Neural cell (in vitro differentiated cells): ENCODE data around the gene DYRK3. TPM values are rescaled to one million over a fixed set of nuclear protein-coding genes. Genes with fewer than 3 reads are reported as not detected.

Source experiments
- H2AFZ ChIP-seq: fragments of 200-600, 300-800 bp; sonication (generic), shearing (Covaris generic); 2 replicates; pipeline ENCODE4 v1.6.0; 2014; ENCODE audit warnings: low read depth, mild to moderate bottlenecking, antibody characterized with exemption, low read length, moderate library complexity
- H3F3A ChIP-seq: fragments of 200-600 bp; shearing (Covaris generic); 2 replicates; pipeline ENCODE4 v1.6.1; 2016; ENCODE audit warnings: mild to moderate bottlenecking, moderate library complexity, mixed read lengths, antibody characterized with exemption, low read length; ENCODE audit not compliant: insufficient read depth, poor library complexity, severe bottlenecking
- H3K27ac ChIP-seq: fragments of 200-600, 300-800 bp; sonication (generic), shearing (Covaris generic); 2 replicates; pipeline ENCODE4 v1.5.1; 2014; ENCODE audit warnings: mild to moderate bottlenecking, low read length, moderate library complexity
- H3K27me3 ChIP-seq: fragments of 300-800, 200-600 bp; sonication (generic), shearing (Covaris generic); 2 replicates; pipeline ENCODE4 v1.6.0; 2014; ENCODE audit warnings: mild to moderate bottlenecking, low read depth, low read length, moderate library complexity; ENCODE audit not compliant: insufficient read depth
- H3K36me3 ChIP-seq: fragments of 300-800, 200-600 bp; sonication (generic), shearing (Covaris generic); 2 replicates; pipeline ENCODE4 v1.5.1; 2014; ENCODE audit warnings: mild to moderate bottlenecking, antibody characterized with exemption, low read length, moderate library complexity; ENCODE audit not compliant: insufficient read depth
- H3K4me2 ChIP-seq: fragments of 300-800, 200-600 bp; sonication (generic), shearing (Covaris generic); 2 replicates; pipeline ENCODE4 v1.6.0; 2014; ENCODE audit warnings: mild to moderate bottlenecking, low read length
- H3K4me3 ChIP-seq: fragments of 300-800, 200-600 bp; sonication (generic), shearing (Covaris generic); 2 replicates; pipeline ENCODE4 v1.5.1; 2014; ENCODE audit warnings: mild to moderate bottlenecking, low read length, moderate library complexity
- H3K79me2 ChIP-seq: fragments of 200-600 bp; shearing (Covaris generic); replicated peaks from 2 replicates; pipeline ENCODE4 v1.6.0; 2014; ENCODE audit warnings: mild to moderate bottlenecking, low read length, moderate library complexity; ENCODE audit not compliant: insufficient read depth
- H3K9ac ChIP-seq: fragments of 300-800, 200-600 bp; sonication (generic), shearing (Covaris generic); 2 replicates; pipeline ENCODE4 v1.6.1; 2016; ENCODE audit warnings: mild to moderate bottlenecking, low read length, mixed read lengths
- H3K9me2 ChIP-seq: fragments of 200-600 bp; shearing (Covaris generic); 2 replicates; pipeline ENCODE4 v1.6.1; 2016; ENCODE audit warnings: mild to moderate bottlenecking, low read length, mixed read lengths; ENCODE audit not compliant: insufficient read depth
- H3K9me3 ChIP-seq: fragments of 200-600, 300-800 bp; sonication (generic), shearing (Covaris generic); 2 replicates; pipeline ENCODE4 v1.6.1; 2016; ENCODE audit warnings: mild to moderate bottlenecking, mixed run types, low read length, moderate library complexity, mixed read lengths
- H4K20me1 ChIP-seq: fragments of 200-600 bp; shearing (Covaris generic); 2 replicates; pipeline ENCODE4 v1.6.1; 2016; ENCODE audit warnings: mild to moderate bottlenecking, mixed run types; ENCODE audit not compliant: insufficient read depth
- CTCF ChIP-seq: fragments of 450-650 bp; IDR thresholded peaks from 2 replicates; pipeline ENCODE4 v1.5.1; 2014; ENCODE audit warnings: antibody characterized with exemption, mild to moderate bottlenecking, moderate library complexity; ENCODE audit not compliant: poor library complexity, severe bottlenecking
- EP300 ChIP-seq: fragments of 450-650 bp; conservative IDR thresholded peaks from 2 replicates; pipeline ENCODE4 v1.6.1; 2014; ENCODE audit warnings: antibody characterized with exemption, mild to moderate bottlenecking, moderate library complexity; ENCODE audit not compliant: poor library complexity, severe bottlenecking
- EZH2 ChIP-seq: fragments of 200-600, 300-800 bp; shearing (Covaris generic), sonication (generic); IDR thresholded peaks from 2 replicates; pipeline ENCODE4 v1.6.1; 2014; ENCODE audit warnings: antibody characterized with exemption, low read length, borderline replicate concordance, mild to moderate bottlenecking; ENCODE audit not compliant: insufficient read depth, poor library complexity, severe bottlenecking
- MXI1 ChIP-seq: fragments of 450-650 bp; conservative IDR thresholded peaks from 2 replicates; pipeline ENCODE4 v1.6.1; 2014; ENCODE audit warnings: antibody characterized with exemption, mild to moderate bottlenecking; ENCODE audit not compliant: poor library complexity, severe bottlenecking
- POLR2AphosphoS5 ChIP-seq: IDR thresholded peaks from 2 replicates; pipeline ENCODE4 v1.6.1; 2012
- RAD21 ChIP-seq: fragments of 450-650 bp; conservative IDR thresholded peaks from 2 replicates; pipeline ENCODE4 v1.6.1; 2014; ENCODE audit warnings: antibody characterized with exemption, mild to moderate bottlenecking, moderate library complexity
- SMC3 ChIP-seq: fragments of 450-650 bp; conservative IDR thresholded peaks from 2 replicates; pipeline ENCODE4 v1.6.1; 2014; ENCODE audit warnings: antibody characterized with exemption, mild to moderate bottlenecking, moderate library complexity; ENCODE audit not compliant: poor library complexity
- TAF1 ChIP-seq: IDR thresholded peaks from 2 replicates; pipeline ENCODE4 v1.6.1; 2012; ENCODE audit warnings: low read depth
- polyA plus RNA-seq: library from polyadenylated mRNA; depleted of rRNA; stranded (reverse); fragments of >200 nt; gene quantifications from 2 replicates; pipeline ENCODE4 v1.2.3, GENCODE V29; 2014
- TF ChIP-seq, protein P1 (sequence below): IDR thresholded peaks from 2 replicates; pipeline ENCODE4 v1.6.1; 2012; ENCODE audit warnings: borderline replicate concordance

Gene DYRK3
- polyA plus RNA-seq, 1 donor from 2014 or later = 7.5 TPM

DNA sequence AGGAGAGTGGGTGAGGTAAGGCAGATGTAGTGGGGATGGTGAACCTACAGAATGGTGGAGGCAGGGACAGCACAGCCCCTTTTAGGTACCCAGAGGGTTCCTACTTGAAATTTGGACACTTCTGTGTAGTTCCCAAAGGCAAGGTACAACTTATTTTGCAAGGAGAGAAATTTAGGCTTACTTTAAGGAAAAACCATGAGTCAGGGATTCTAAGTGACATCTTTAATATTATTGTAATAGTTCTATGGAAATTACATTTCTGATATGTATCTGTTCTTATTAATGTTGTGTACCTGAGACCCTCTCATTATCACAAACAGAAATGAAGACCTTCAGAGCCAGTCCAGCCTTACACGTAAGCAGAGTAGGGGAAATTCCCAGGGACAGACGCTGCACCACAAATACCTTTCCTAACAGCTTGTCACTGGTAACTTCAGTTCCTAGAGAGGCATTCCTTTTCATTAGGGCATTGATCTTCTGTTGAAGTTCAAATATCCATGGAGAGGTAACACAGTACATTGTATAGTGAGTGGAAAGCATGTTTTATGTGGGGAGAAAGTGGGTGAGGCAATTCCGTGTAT is 7.9 kb downstream of the DYRK3 start:
- Histone ChIP-seq H3K9ac (no peak overlapping the region), H3K4me3 (no peak overlapping the region), H3K27me3 (no peaks in the 10 kb centered on the region), H3F3A (no peaks in the 10 kb centered on the region), H3K9me3 (no peaks in the 10 kb centered on the region), H3K4me2 (no peak overlapping the region), H3K36me3 (no peaks in the 10 kb centered on the region), H2AFZ (no peak overlapping the region), H3K79me2 (no peaks in the 10 kb centered on the region), H3K9me2 (no peaks in the 10 kb centered on the region), H4K20me1 (no peaks in the 10 kb centered on the region), H3K27ac (no peak overlapping the region)
- TF ChIP-seq CTCF (no peak), RAD21 (no peak), POLR2AphosphoS5 (no peak), SMC3 (no peak), EP300 (no peak), MXI1 (no peak), TAF1 (no peak)

DNA sequence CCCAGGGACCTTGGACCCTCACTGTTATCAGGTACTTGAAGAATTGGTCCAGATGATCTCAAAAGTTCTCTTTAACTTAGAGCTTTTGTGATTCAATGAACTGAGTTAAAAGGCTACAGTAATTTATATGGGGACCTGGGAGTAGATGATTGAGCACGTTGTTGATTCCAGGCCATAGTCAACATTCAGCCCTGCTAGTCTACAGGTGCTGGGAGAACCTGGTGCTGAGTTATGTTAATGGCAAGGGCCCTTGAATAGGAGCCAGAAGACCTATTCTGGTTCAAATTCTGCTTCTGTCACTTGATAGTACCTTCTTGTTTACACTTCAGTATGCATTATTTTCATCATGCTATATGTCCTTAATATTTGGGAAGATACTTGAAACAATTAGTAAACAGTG is 11.2 kb downstream of the DYRK3 start:
- Histone ChIP-seq H3K27ac (no peak overlapping the region), H3K4me3 (no peak overlapping the region), H3K36me3 (no peaks in the 10 kb centered on the region), H3K9ac (no peak overlapping the region), H3K9me3 (no peaks in the 10 kb centered on the region), H3K4me2 (no peak overlapping the region), H3F3A (no peaks in the 10 kb centered on the region), H3K79me2 (no peaks in the 10 kb centered on the region), H3K9me2 (no peaks in the 10 kb centered on the region), H2AFZ (no peak overlapping the region), H3K27me3 (no peaks in the 10 kb centered on the region), H4K20me1 (no peaks in the 10 kb centered on the region)
- TF ChIP-seq MXI1 (no peak), EZH2 (no peak), RAD21 (no peak), POLR2AphosphoS5 (no peak), CTCF (no peak), EP300 (no peak), TAF1 (no peak), SMC3 (no peak)
- TF ChIP-seq, protein P1, sequence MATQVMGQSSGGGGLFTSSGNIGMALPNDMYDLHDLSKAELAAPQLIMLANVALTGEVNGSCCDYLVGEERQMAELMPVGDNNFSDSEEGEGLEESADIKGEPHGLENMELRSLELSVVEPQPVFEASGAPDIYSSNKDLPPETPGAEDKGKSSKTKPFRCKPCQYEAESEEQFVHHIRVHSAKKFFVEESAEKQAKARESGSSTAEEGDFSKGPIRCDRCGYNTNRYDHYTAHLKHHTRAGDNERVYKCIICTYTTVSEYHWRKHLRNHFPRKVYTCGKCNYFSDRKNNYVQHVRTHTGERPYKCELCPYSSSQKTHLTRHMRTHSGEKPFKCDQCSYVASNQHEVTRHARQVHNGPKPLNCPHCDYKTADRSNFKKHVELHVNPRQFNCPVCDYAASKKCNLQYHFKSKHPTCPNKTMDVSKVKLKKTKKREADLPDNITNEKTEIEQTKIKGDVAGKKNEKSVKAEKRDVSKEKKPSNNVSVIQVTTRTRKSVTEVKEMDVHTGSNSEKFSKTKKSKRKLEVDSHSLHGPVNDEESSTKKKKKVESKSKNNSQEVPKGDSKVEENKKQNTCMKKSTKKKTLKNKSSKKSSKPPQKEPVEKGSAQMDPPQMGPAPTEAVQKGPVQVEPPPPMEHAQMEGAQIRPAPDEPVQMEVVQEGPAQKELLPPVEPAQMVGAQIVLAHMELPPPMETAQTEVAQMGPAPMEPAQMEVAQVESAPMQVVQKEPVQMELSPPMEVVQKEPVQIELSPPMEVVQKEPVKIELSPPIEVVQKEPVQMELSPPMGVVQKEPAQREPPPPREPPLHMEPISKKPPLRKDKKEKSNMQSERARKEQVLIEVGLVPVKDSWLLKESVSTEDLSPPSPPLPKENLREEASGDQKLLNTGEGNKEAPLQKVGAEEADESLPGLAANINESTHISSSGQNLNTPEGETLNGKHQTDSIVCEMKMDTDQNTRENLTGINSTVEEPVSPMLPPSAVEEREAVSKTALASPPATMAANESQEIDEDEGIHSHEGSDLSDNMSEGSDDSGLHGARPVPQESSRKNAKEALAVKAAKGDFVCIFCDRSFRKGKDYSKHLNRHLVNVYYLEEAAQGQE = no peak
